Hematopoietic multipotent progenitor cell treated with erythropoietin and hydrocortisone succinate and interleukin-3 and kit ligand, for 4 days (in vitro differentiated cells): ENCODE measurements around the gene MYLK4.

Source experiments
- DNase-seq: peaks from one replicate; pipeline ENCODE4 v3.0.0-alpha.2; 2015

MYLK4 gene

GRCh38 chr6:2688401-2689064 lies 62.2 kb downstream of the MYLK4 start:
- DNase-seq: peak; percentile 14

- no peak for DNase-seq
Observed at GRCh38 chr6:2687456-2687855, 63.3 kb downstream of the MYLK4 start.

DNA sequence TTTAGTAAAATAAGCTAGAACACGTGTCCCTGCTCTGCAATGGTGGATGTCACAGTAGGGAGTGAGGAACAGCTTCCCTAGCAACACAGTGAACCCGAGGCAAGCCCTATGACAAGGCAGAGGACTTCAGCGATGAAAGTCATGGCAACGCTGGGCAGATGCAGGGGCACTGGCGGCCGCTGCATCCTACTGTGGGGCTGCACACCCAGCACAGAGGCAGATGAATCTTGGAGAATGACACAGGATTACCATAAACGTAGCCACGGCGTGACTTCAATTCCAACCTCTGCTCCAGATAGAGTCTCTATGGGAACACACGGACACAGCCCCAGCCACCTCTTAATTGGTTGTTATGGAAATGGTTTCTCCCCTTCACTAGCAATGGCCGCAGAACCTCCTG lies 64.2 kb downstream of the MYLK4 start:
- DNase-seq: no peak

GRCh38 chr6:2684766-2685754 lies 65.7 kb downstream of the MYLK4 start:
- no peak for DNase-seq

DNA sequence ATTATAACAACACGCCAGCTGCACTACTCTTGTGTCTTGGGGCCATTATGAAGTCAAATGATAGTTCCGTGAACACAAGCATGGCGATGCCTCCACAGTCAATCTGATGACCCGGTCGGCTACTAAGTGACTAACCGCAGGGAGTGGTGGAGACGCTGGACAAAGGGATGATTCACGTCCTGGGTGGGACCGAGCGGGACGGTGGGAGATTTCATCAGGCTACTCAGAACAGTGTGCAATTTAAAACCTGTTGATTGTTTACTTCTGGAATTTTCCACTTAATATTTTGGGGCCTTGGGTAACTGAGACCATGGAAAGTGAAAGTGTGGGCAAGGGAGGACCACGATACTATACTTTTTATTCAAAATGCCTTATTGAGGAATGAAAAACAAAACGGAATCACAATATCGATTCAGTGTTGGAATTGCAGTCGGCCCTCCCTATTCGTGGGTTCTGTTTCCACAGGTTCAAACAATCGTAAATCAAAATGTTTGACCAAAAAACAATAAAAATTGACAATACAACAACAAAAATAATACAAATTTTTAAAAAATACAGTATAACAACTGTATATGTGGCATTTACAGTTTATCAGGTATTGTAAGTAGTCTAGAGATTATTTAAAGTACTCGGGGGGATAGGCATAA lies 66.5 kb downstream of the MYLK4 start:
- no peak for DNase-seq

DNA sequence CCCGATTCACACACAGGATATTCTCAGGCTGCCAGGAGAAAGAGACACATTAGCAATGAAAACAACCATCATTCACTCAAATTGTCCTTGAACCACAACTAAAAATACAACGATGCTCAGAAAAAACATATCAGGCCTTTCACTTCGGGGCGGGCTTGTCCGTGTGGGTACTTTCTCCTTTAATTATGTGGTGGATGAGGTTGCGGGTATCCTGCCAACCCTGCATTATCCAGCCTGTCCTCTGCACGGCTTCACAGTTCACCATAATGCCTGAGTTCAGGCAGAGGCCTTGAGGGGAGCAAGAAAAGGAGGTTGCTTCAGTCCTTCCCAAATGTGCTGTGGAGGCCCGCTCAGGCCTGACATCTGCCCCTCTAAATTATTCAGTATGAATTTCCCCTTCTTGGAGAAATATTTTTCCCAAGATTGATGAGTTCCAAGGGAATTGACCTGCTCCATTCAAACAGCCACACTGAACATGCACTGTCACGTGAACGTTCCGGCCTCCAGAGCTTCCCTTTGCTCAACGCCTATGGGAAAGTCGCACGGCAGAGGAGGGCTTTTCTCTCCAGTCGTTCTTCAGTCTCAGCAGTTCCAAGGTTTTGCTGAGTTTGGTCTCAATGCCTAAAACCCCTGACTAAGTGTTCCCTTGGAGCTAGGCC lies 70.3 kb downstream of the MYLK4 start:
- no peak for DNase-seq

- DNase-seq: no peak
Observed at GRCh38 chr6:2677080-2677593, 73.6 kb downstream of the MYLK4 start.

GRCh38 chr6:2676048-2676447 lies 74.7 kb downstream of the MYLK4 start:
- DNase-seq: no peak

- DNase-seq: peak; percentile 31
Observed at GRCh38 chr6:2674857-2675256, 75.9 kb downstream of the MYLK4 start.

GRCh38 chr6:2669067-2669700 lies 81.5 kb downstream of the MYLK4 start:
- DNase-seq: no peak

- DNase-seq: no peak
Observed at GRCh38 chr6:2667617-2668016, 83.1 kb downstream of the MYLK4 start.

- DNase-seq: no peak
Observed at GRCh38 chr6:2666906-2667575, 83.7 kb downstream of the MYLK4 start.

DNA sequence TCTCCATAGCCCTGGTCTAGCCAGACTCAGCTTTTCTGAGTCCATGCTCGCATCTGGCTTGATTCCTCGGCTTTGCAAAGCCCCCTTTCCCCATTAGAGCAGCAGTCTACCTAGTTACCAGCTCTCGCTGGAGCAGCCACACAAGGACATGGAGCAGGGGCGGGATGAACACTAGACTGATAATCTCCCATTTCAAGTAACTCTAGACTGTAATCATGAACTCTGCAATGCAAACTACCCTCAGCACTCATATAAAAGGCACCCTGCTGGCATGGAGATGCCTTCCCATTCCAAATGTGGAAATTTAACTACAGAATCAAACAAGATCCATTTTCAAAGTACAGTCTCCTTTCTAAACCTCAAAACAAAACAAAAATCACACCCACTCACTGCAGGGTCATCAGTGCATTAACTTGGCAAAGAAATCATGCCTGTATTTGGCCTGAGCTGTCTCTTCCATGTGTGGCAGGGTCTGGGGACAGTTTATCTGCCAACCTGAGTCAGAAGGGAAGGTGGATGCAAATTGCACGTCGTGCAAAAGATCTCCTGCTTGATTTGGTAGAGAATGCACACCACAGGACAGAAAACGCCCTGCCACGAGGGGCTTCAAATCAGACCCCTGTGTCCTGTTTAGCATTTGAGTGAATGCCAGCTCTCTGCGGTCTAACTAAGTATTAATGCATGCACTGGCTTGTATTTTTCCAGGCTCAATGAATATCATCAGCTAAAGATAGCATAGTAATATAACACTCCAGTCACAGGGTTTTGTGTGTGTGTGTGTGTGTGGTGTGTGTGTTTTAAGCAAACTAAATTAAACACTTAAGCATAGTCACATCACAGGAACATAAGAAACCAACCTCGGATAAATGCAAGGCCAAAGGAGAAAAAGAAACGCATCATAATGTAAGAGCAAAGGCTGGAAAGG lies 85.3 kb downstream of the MYLK4 start:
- no peak for DNase-seq

DNA sequence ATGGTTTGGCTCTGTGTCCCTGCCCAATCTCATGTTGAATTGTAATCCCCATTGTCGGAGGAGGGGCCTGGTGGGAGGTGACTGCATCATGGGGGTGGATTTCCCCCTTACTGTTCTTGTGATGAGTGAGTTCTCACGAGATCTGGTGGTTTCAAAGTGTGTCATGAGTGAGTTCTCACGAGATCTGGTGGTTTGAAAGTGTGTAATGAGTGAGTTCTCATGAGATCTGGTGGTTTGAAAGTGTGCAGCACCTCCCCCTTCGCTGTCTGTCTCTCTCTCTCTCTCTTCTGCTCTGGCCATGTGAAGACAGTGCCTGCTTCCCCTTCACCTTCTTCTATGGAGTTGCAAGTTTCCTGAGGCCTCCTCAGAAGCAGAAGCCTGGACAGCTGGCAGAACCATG lies 87.6 kb downstream of the MYLK4 start:
- peak; percentile 24 for DNase-seq

DNA sequence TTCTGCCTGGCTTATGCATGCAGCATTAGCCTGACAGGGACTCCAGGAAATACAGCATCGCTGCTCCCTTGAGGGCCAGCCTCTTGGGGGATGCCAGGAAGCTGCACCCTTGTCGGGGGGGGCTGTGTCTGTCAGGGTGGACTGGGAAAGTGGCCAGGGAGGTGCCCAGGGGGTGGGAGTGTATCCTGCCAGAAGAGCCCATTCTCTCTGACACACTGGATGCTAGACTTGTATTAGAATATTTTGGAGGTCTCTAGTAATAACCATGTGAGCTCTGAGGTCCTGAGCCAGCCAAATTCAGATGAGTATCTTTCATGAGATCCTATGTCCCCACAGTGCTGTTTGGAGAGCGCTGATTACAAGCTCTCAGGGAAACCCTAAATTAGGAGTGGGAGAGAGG lies 89.1 kb downstream of the MYLK4 start:
- no peak for DNase-seq

DNA sequence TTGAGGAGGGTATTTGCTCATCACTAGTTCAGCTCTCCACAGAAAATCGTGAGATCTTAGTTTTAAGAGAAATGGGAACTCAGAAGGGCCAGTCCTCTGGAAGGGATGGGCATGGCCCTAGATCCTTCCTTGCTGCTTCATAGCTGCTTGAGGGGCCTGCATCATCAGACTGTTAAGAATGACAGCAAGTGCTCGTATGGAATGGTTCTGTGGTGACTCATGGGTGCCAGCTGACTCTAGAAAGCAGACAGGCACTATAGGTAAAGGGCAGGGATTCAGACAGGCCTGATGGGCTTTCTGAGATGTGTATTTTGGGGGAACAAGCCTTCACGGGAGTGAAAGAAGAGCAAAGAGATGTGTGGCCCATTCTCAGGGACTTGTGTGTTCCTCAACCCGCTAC lies 90.8 kb downstream of the MYLK4 start:
- no peak for DNase-seq

DNA sequence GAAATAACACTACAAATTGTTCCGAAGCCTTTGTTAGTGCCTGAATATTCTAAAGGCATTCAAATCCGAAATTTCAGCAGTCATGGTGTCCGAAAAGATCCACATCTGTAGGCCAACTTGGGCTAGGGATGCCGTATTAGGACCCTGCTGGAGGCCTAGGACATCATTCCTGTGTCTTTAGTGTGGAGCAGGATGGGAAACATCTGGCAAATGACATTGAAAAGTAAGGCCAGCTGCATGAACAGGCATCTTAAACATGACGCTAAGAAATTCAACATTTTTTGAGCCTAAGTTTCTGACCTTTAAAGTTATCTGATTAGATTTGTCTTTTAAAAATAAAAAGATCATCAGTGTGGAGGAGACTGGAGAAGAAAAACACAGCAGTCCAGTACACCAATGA lies 91.3 kb downstream of the MYLK4 start:
- DNase-seq: no peak

DNA sequence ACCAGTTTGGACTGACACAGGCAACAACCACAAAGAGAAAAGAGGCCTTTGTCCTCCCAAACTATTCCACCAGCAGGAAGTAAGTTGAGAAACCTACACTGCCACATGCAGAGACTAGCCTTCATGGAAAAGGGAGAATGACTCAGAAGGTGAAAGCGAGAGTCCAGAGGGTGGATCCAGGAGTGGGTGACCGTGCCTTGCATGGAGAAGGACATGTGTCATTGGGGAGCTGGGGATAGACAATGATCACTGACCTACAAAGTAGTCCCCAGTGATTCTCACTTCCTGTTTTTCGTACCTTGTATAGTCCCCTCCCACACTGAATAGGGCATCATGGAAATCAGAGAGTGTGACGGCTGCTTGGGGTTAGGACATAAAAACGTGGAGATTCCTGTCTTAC lies 91.9 kb downstream of the MYLK4 start:
- DNase-seq: no peak

- DNase-seq: no peak
Observed at GRCh38 chr6:2656460-2657079, 94.2 kb downstream of the MYLK4 start.

DNA sequence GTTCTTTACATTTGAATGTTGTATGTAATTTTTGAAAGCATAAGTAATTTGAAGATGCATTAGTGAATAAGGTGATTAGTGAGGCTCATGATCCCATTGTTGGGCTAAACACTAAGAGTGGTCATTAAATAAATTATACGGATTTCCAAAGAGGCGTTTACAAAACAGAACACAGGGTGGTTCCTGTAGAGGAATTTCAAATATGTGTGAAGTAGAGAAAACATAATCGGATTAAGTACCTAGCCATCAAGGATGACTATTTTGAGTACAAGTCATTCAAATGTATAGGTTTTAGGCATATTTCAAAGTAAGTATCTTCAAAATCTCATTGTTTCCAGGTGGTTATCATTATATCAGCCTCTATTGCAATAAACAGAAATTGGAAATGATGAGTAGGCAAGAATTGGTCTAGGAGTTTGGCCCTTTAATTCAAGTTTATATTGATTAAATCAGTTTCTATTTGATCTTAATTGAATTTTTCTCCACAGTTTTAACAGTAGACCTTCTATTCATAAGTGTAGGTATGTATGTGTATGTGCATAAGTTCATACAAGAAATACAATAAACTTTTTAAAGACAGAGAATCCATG lies 94.8 kb downstream of the MYLK4 start:
- no peak for DNase-seq
